Astrocyte (in vitro differentiated cells and primary cell): ENCODE measurements around the gene MALL.
"Not testable (repeated sequence)": the region's sequence is repeated elsewhere in the genome, so short reads cannot be mapped to it uniquely, and the experiment has no call there.

ENCODE experiments used
- CTCF ChIP-seq: IDR thresholded peaks from 2 replicates; pipeline ENCODE4 v1.5.1; 2011; ENCODE audit warnings: low read depth, mild to moderate bottlenecking, inconsistent platforms, low read length, moderate library complexity; ENCODE audit not compliant: insufficient read depth
- EZH2 ChIP-seq: IDR thresholded peaks from 2 replicates; pipeline ENCODE4 v1.6.1; 2012; ENCODE audit warnings: mild to moderate bottlenecking, low read length, inconsistent platforms; ENCODE audit not compliant: insufficient read depth

DNA sequence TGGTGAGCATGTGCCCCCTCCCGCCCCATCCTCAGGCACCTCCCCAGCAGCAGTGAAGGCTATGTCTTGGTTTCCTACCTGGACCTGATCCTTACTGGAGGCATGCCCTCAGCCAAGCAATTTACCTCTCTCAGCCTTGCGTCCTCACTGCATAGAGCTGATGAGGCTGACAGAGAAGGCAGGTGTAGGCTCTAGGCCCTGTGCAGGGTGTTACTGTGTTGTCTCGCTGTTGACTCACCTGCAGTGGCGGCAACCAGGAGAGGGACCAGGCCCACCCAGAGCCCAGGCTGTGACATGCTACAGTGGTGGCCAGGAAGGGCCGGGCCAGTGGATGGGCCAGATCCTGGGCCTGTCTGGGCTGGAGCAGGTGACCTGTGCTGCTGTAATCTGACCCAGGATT, 65.9 kb downstream of the MALL start:
- TF ChIP-seq CTCF, EZH2: not testable (repeated sequence)
